Natural killer cell (primary cell): ENCODE measurements around the gene RECK. TPM values are rescaled to one million over a fixed set of nuclear protein-coding genes. Genes with fewer than 3 reads are reported as not detected.

ENCODE experiments used
- ATAC-seq, 3 donors: fragments of 150-1000 bp in 2 of 3; fragments of 200-7000 bp in 1 of 3; cut with Tn5 transposase; 1 replicate in 1 of 3; 2 replicates in 2 of 3; pipeline ENCODE4 v1.10.0; 2021; ENCODE audit warnings: mild to moderate bottlenecking in 2 of 3, moderate library complexity in 2 of 3
- DNase-seq, 2 donors: peaks; one replicate each; pipeline versions ENCODE4 v3.0.0 to v3.0.0-alpha.2; 2013 to 2021; ENCODE audit warnings: mixed read lengths in 1 of 2
- H3K27ac ChIP-seq: one replicate; pipeline ENCODE4 v1.5.1; 2013; ENCODE audit warnings: mild to moderate bottlenecking, low read length
- H3K27me3 ChIP-seq: one replicate; pipeline ENCODE4 v1.6.1; 2013; ENCODE audit warnings: low read length; ENCODE audit not compliant: control insufficient read depth, insufficient read depth
- H3K36me3 ChIP-seq: one replicate; pipeline ENCODE4 v1.6.1; 2013; ENCODE audit warnings: low read length; ENCODE audit not compliant: control insufficient read depth, insufficient read depth
- H3K4me1 ChIP-seq: one replicate; pipeline ENCODE4 v1.6.1; 2013; ENCODE audit warnings: low read length; ENCODE audit not compliant: control insufficient read depth, insufficient read depth
- H3K4me3 ChIP-seq: one replicate; pipeline ENCODE4 v1.5.1; 2013; ENCODE audit warnings: low read length
- H3K9me3 ChIP-seq: one replicate; pipeline ENCODE4 v1.6.1; 2013; ENCODE audit warnings: low read length; ENCODE audit not compliant: control insufficient read depth, insufficient read depth
- H3K27ac Mint-ChIP-seq, 2 donors: one replicate each; pipeline ENCODE4 v1.8.0; 2022; ENCODE audit warnings: mild to moderate bottlenecking in 2 of 2, mixed read lengths in 2 of 2, moderate library complexity in 1 of 2
- H3K27me3 Mint-ChIP-seq, 2 donors: one replicate each; pipeline ENCODE4 v1.8.0; 2022; ENCODE audit warnings: low read depth in 2 of 2, mixed read lengths in 2 of 2
- H3K36me3 Mint-ChIP-seq: one replicate; pipeline ENCODE4 v1.8.0; 2022; ENCODE audit warnings: mixed read lengths
- H3K4me1 Mint-ChIP-seq, 2 donors: one replicate each; pipeline ENCODE4 v1.8.0; 2022; ENCODE audit warnings: mixed read lengths in 2 of 2
- H3K4me3 Mint-ChIP-seq: one replicate; pipeline ENCODE4 v1.8.0; 2022; ENCODE audit warnings: mild to moderate bottlenecking, moderate library complexity, mixed read lengths
- H3K9me3 Mint-ChIP-seq, 2 donors: one replicate each; pipeline ENCODE4 v1.8.0; 2022; ENCODE audit warnings: mixed read lengths in 2 of 2
- CTCF ChIP-seq: fragments of 200-600 bp; IDR thresholded peaks from one replicate; pipeline ENCODE4 v1.8.0; 2022; ENCODE audit warnings: antibody characterized with exemption
- WGBS: methylation state at CpG from one replicate; pipeline ENCODE4 v1.1.7; 2013; ENCODE audit warnings: missing lambda C conversion rate; ENCODE audit not compliant: insufficient coverage; 5-methylcytosine and 5-hydroxymethylcytosine counted together
- intact Hi-C: fragments of 100-400 bp; cut with micrococcal nuclease; formaldehyde crosslinking; loops from one replicate; pipeline ENCODE4 v1.14.2; 2022
- total RNA-seq, 4 donors: library from RNA; stranded (reverse); fragments of 120-200 nt in 1 of 4; gene quantifications; one replicate each; pipeline versions ENCODE4 v1.2.3 to v1.2.4, GENCODE V29; 2013 to 2022

RECK gene
- total RNA-seq, 3 donors from 2014 or later (not counting 1 experiment from before 2014, with no cell fraction given), result 7.4 to 10.3 (median 8.0) TPM

- Mint-ChIP-seq H3K9me3 (no peaks in the 10 kb centered on the region), H3K36me3 (no peaks in the 10 kb centered on the region), H3K27ac (peak overlapping the region; percentile 50 to 74), H3K27me3 (peaks cover 0 to 7% of the 10 kb centered on the region in 2 donors), H3K4me3 (peak overlapping the region; percentile 72), H3K4me1 (peaks cover 4 to 21% of the 10 kb centered on the region in 2 donors)
- TF ChIP-seq CTCF, result peak; percentile 98
- peaks cover 3% of the 10 kb centered on the region for H3K36me3 ChIP-seq
- WGBS, result 7% methylated on average over 58 of the region's 58 CpGs
- H3K4me1 ChIP-seq, result peaks cover 16% of the 10 kb centered on the region
- no peaks in the 10 kb centered on the region for H3K27me3 ChIP-seq
- H3K9me3 ChIP-seq, result no peaks in the 10 kb centered on the region
- peak overlapping the region; percentile 18 for H3K4me3 ChIP-seq
- DNase-seq (peak; percentile 88 to 89), ATAC-seq (peak; percentile 96 to 99 (median 96))
- H3K27ac ChIP-seq, result no peak overlapping the region
- intact Hi-C loops, result loop anchor here (1.0 kb wide), 2 partner anchors 14 to 63 kb away; no protein-coding TSS in a partner anchor
Measured at GRCh38 chr9:36166168-36166927, 129.6 kb downstream of the RECK start.

- peaks cover 0 to 10% of the 10 kb centered on the region in 2 donors for H3K4me1 Mint-ChIP-seq
- H3K4me3 Mint-ChIP-seq, result no peak within 1 kb of the TSS
- H3K9me3 Mint-ChIP-seq, result no peaks in the 10 kb centered on the region
- ATAC-seq (no peak), DNase-seq (no peak)
- Histone ChIP-seq H3K27ac (no peak within 1 kb of the TSS), H3K27me3 (no peaks in the 10 kb centered on the region), H3K36me3 (no peaks in the 10 kb centered on the region), H3K4me3 (no peak within 1 kb of the TSS), H3K4me1 (peaks cover 16% of the 10 kb centered on the region), H3K9me3 (no peaks in the 10 kb centered on the region)
- WGBS, result 89% methylated on average over 6 of the region's 6 CpGs
- no peak for TF ChIP-seq CTCF
- peaks cover 0 to 10% of the 10 kb centered on the region in 2 donors for H3K27me3 Mint-ChIP-seq
- H3K27ac Mint-ChIP-seq, result no peak within 1 kb of the TSS
- H3K36me3 Mint-ChIP-seq, result no peaks in the 10 kb centered on the region
- intact Hi-C loops, result no loop called here
Measured at GRCh38 chr9:36169166-36169565, 132.5 kb downstream of the RECK start, which contains the start of gene CCIN. Gene CCIN (plus strand): TSS chr9:36169388. CDS start chr9:36169503, 115 bp downstream.

GRCh38 chr9:36169708-36170107 is 133.0 kb downstream of the RECK start:
- Mint-ChIP-seq H3K36me3 (no peaks in the 10 kb centered on the region), H3K9me3 (no peaks in the 10 kb centered on the region), H3K4me3 (no peak overlapping the region), H3K4me1 (peaks cover 0 to 10% of the 10 kb centered on the region in 2 donors), H3K27ac (no peak overlapping the region), H3K27me3 (peaks cover 0 to 10% of the 10 kb centered on the region in 2 donors)
- Histone ChIP-seq H3K36me3 (no peaks in the 10 kb centered on the region), H3K9me3 (no peaks in the 10 kb centered on the region), H3K27me3 (no peaks in the 10 kb centered on the region), H3K4me3 (no peak overlapping the region), H3K4me1 (peaks cover 16% of the 10 kb centered on the region), H3K27ac (no peak overlapping the region)
- no peak for ATAC-seq
- no peak for TF ChIP-seq CTCF
- DNase-seq, result no peak
- 91% methylated on average over 17 of the region's 17 CpGs for WGBS
- intact Hi-C loops, result no loop called here
